Measurements from ENCODE around the gene SLC35E1. TPM values are rescaled to one million over a fixed set of nuclear protein-coding genes. Genes with fewer than 3 reads are reported as not detected.

Gene SLC35E1
- total and polyA plus RNA-seq, 2 of the 13 experiments (the other 11 are each of a cell fraction or from before 2014, with no cell fraction given), result 21.2 to 46.5 TPM

- TF ChIP-seq NFAT5 (CRISPR knock-in tag; IDR thresholded peaks at IDR 0.05), result 0 out of 2 replicates have a peak, but pooled peaks have one; percentile 24
- TF ChIP-seq ZNF761 (CRISPR knock-in tag; conservative IDR thresholded peaks at IDR 0.05), result 0 out of 2 replicates have a peak, but pooled peaks have one; percentile 75
- TF ChIP-seq, protein P1, sequence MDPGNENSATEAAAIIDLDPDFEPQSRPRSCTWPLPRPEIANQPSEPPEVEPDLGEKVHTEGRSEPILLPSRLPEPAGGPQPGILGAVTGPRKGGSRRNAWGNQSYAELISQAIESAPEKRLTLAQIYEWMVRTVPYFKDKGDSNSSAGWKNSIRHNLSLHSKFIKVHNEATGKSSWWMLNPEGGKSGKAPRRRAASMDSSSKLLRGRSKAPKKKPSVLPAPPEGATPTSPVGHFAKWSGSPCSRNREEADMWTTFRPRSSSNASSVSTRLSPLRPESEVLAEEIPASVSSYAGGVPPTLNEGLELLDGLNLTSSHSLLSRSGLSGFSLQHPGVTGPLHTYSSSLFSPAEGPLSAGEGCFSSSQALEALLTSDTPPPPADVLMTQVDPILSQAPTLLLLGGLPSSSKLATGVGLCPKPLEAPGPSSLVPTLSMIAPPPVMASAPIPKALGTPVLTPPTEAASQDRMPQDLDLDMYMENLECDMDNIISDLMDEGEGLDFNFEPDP (CRISPR knock-in tag; conservative IDR thresholded peaks at IDR 0.05), result no peak
- no peak for TF ChIP-seq NFIC (IDR thresholded peaks at IDR 0.05; ENCODE audit: low read length)
- peak; percentile 34; the same call in 1 of the 2 replicates for TF ChIP-seq ZNF232 (CRISPR knock-in tag; IDR thresholded peaks at IDR 0.05; ENCODE audit: borderline replicate concordance)
- no peak for TF ChIP-seq ZSCAN12 (CRISPR knock-in tag; IDR thresholded peaks at IDR 0.05)
- TF ChIP-seq ZNF274 (CRISPR knock-in tag; IDR thresholded peaks at IDR 0.05), result 0 out of 2 replicates have a peak, but pooled peaks have one; percentile 13
- TF ChIP-seq ZNF460 (CRISPR knock-in tag; IDR thresholded peaks at IDR 0.05; ENCODE audit: borderline replicate concordance), result no peak
- no peak for TF ChIP-seq ZNF292 (CRISPR knock-in tag; IDR thresholded peaks at IDR 0.05; ENCODE audit: borderline replicate concordance, low read depth)
- peak; percentile 74; the same call in 1 of the 2 replicates for TF ChIP-seq ZSCAN21 (CRISPR knock-in tag; IDR thresholded peaks at IDR 0.05; ENCODE audit: borderline replicate concordance)
- TF ChIP-seq AHR (CRISPR knock-in tag; IDR thresholded peaks at IDR 0.05), result no peak
- TF ChIP-seq, protein P2, sequence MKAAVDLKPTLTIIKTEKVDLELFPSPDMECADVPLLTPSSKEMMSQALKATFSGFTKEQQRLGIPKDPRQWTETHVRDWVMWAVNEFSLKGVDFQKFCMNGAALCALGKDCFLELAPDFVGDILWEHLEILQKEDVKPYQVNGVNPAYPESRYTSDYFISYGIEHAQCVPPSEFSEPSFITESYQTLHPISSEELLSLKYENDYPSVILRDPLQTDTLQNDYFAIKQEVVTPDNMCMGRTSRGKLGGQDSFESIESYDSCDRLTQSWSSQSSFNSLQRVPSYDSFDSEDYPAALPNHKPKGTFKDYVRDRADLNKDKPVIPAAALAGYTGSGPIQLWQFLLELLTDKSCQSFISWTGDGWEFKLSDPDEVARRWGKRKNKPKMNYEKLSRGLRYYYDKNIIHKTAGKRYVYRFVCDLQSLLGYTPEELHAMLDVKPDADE (CRISPR knock-in tag; IDR thresholded peaks at IDR 0.05), result no peak
- peak; percentile 20; the same call in 1 of the 2 replicates for TF ChIP-seq RAD21 (CRISPR knock-in tag; IDR thresholded peaks at IDR 0.05)
- TF ChIP-seq ZNF546 (CRISPR knock-in tag; conservative IDR thresholded peaks at IDR 0.05), result 0 out of 2 replicates have a peak, but pooled peaks have one; percentile 53
- 0 out of 2 replicates have a peak, but pooled peaks have one; percentile 0 for TF ChIP-seq ZNF598 (CRISPR knock-in tag; IDR thresholded peaks at IDR 0.05; ENCODE audit: borderline replicate concordance)
- TF ChIP-seq CREM (IDR thresholded peaks at IDR 0.05), result no peak
- no peak for TF ChIP-seq CREM (CRISPR knock-in tag; IDR thresholded peaks at IDR 0.05)
- TF ChIP-seq TBX3 (IDR thresholded peaks at IDR 0.05; ENCODE audit: borderline replicate concordance), result no peak
- TF ChIP-seq CHCHD3 (CRISPR knock-in tag; IDR thresholded peaks at IDR 0.05), result peak; percentile 64; the same call in 1 of the 2 replicates
- no peak for TF ChIP-seq RARA (CRISPR knock-in tag; IDR thresholded peaks at IDR 0.05)
- 0 out of 2 replicates have a peak, but pooled peaks have one; percentile 8 for TF ChIP-seq NKX3-1 (CRISPR knock-in tag; IDR thresholded peaks at IDR 0.05)
- no peak for TF ChIP-seq ZNF670 (CRISPR knock-in tag; IDR thresholded peaks at IDR 0.05; ENCODE audit: borderline replicate concordance)
Observed at GRCh38 chr19:16571822-16572331, 338 bp downstream of the SLC35E1 start (continued).

Measured in HepG2 (cell line).